ENCODE measurements around the gene CD226.

GRCh38 chr18:69956057-69956456, 8.4 kb upstream of the CD226 start:
- TF ChIP-seq CTCF (IDR thresholded peaks at IDR 0.05) = no peak
- TF ChIP-seq POLR2A (IDR thresholded peaks at IDR 0.05; ENCODE audit: low read depth) = no peak
- no peak for TF ChIP-seq EP300 (IDR thresholded peaks at IDR 0.05)

All from esophagus muscularis mucosa (tissue), 4 donors.